HFF-Myc (cell line): ENCODE measurements around the gene FGF7.

ENCODE experiments used
- DNase-seq: peaks from one replicate; pipeline ENCODE4 v3.0.0-alpha.2; 2011; ENCODE audit warnings: low read depth; ENCODE audit errors: extremely low read depth
- H3K4me3 ChIP-seq: replicated peaks from 2 replicates; pipeline ENCODE4 v1.5.1; 2011; ENCODE audit warnings: low read depth, mild to moderate bottlenecking, control low read depth, low read length
- CTCF ChIP-seq: IDR thresholded peaks from 2 replicates; pipeline ENCODE4 v1.5.1; 2012; ENCODE audit warnings: mild to moderate bottlenecking, low read depth, low read length, control low read depth; ENCODE audit errors: missing control alignments

FGF7 gene

GRCh38 chr15:49421991-49422390 is 1.1 kb upstream of the FGF7 start:
- TF ChIP-seq CTCF, result peak; percentile 44
- no peak overlapping the region for H3K4me3 ChIP-seq

GRCh38 chr15:49423901-49424550 is 984 bp downstream of the FGF7 start:
- no peak for DNase-seq
- no peak for TF ChIP-seq CTCF
- peak overlapping the region; percentile 33 for H3K4me3 ChIP-seq

More at GRCh38 chr15:49421991-49422390, 1.1 kb upstream of the FGF7 start:
- no peak for DNase-seq

GRCh38 chr15:49424954-49425353 is 1.9 kb downstream of the FGF7 start:
- DNase-seq, result no peak
- H3K4me3 ChIP-seq, result no peak overlapping the region; the same call in 1 of the 2 replicates
- no peak for TF ChIP-seq CTCF

- TF ChIP-seq CTCF, result no peak
- no peak overlapping the region for H3K4me3 ChIP-seq
- DNase-seq, result no peak
These were observed 4.3 kb downstream of the FGF7 start for GRCh38 chr15:49427372-49427771.

GRCh38 chr15:49428409-49429095 is 5.5 kb downstream of the FGF7 start:
- no peak for TF ChIP-seq CTCF
- no peak overlapping the region for H3K4me3 ChIP-seq
- DNase-seq, result no peak

GRCh38 chr15:49430046-49430445 is 7.0 kb downstream of the FGF7 start:
- H3K4me3 ChIP-seq, result no peak overlapping the region
- no peak for DNase-seq
- TF ChIP-seq CTCF, result no peak

- H3K4me3 ChIP-seq, result no peak overlapping the region
- DNase-seq, result no peak
- no peak for TF ChIP-seq CTCF
These were observed 12.1 kb downstream of the FGF7 start for GRCh38 chr15:49435174-49435573.
